T-helper 2 cell (primary cell): ENCODE data around the gene CMIP.
"Not testable (repeated sequence)": the region's sequence is repeated elsewhere in the genome, so short reads cannot be mapped to it uniquely, and the experiment has no call there.

Experiments used
- DNase-seq, 5 experiments: peaks; one replicate each; pipeline versions ENCODE4 v3.0.0 to v3.0.0-alpha.2; 2012 to 2022

CMIP gene

GRCh38 chr16:81730090-81731051, 285.8 kb downstream of the CMIP start:
- DNase-seq: peak; percentile 29 to 72 (median 33)

GRCh38 chr16:81731649-81732048, 287.0 kb downstream of the CMIP start:
- DNase-seq: no peak

- DNase-seq: no peak
These were observed 288.1 kb downstream of the CMIP start for GRCh38 chr16:81732699-81733098.

- DNase-seq: no peak
These were observed 288.7 kb downstream of the CMIP start for GRCh38 chr16:81733295-81733694.

GRCh38 chr16:81734632-81735434, 290.2 kb downstream of the CMIP start:
- DNase-seq: no peak

- peak; percentile 46 to 83 (median 75) for DNase-seq
These were observed 293.4 kb downstream of the CMIP start for GRCh38 chr16:81737885-81738536.

- no peak for DNase-seq
These were observed 294.3 kb downstream of the CMIP start for GRCh38 chr16:81738783-81739496.

- no peak for DNase-seq
These were observed 294.9 kb downstream of the CMIP start for GRCh38 chr16:81739503-81739902.

GRCh38 chr16:81740169-81740568, 295.6 kb downstream of the CMIP start:
- DNase-seq: no peak

GRCh38 chr16:81741430-81741770, 296.8 kb downstream of the CMIP start:
- not testable (repeated sequence) for DNase-seq

- DNase-seq: no peak
These were observed 299.8 kb downstream of the CMIP start for GRCh38 chr16:81744385-81744784.

GRCh38 chr16:81744911-81745310, 300.3 kb downstream of the CMIP start:
- DNase-seq: no peak

GRCh38 chr16:81745704-81746558, 301.3 kb downstream of the CMIP start:
- peak; percentile 37 to 82 (median 61) for DNase-seq

- no peak for DNase-seq
These were observed 302.0 kb downstream of the CMIP start for GRCh38 chr16:81746566-81746965.

GRCh38 chr16:81748476-81749198, 304.0 kb downstream of the CMIP start:
- DNase-seq: no peak

GRCh38 chr16:81752225-81752875, 307.7 kb downstream of the CMIP start:
- no peak for DNase-seq

GRCh38 chr16:81752876-81753227, 308.2 kb downstream of the CMIP start:
- no peak for DNase-seq

- no peak for DNase-seq
These were observed 310.2 kb downstream of the CMIP start for GRCh38 chr16:81754858-81755257.

GRCh38 chr16:81755915-81756614, 311.5 kb downstream of the CMIP start:
- no peak for DNase-seq
